IMR-90 (cell line): ENCODE data around the gene EPSTI1. TPM values are rescaled to one million over a fixed set of nuclear protein-coding genes. Genes with fewer than 3 reads are reported as not detected.

Experiments used
- ATAC-seq: fragments of 200-7000 bp; cut with Tn5 transposase; 2 replicates; pipeline ENCODE4 v1.9.1; 2020; ENCODE audit warnings: low read depth, mild to moderate bottlenecking, moderate library complexity
- BruUV-seq: library from RNA; stranded (reverse); fragments of 400-500 nt; replicated peaks from 2 replicates; lab custom pipeline; 2021; lab: Mats Ljungman, UMichigan
- CTCF ChIA-PET: fragments of 300-600 bp; formaldehyde crosslinking; extraction: SDS; loops from one replicate; lab custom pipeline; 2021; ENCODE audit warnings: antibody characterized with exemption; lab: Yijun Ruan, JAX
- POLR2A ChIA-PET: fragments of 300-600 bp; sonication (Branson Sonifier 250); formaldehyde crosslinking; loops from one replicate; lab custom pipeline; 2022; ENCODE audit warnings: antibody characterized with exemption; ENCODE audit not compliant: unreplicated experiment; lab: Charles Lee
- DNase-seq: peaks from one replicate; pipeline ENCODE4 v3.0.0; 2013
- H2AFZ ChIP-seq: replicated peaks from 2 replicates; pipeline ENCODE3; 2013; ENCODE audit warnings: low read length, mild to moderate bottlenecking; ENCODE audit not compliant: poor library complexity
- H2AK5ac ChIP-seq: 2 replicates; pipeline ENCODE4 v1.6.1; 2013; ENCODE audit warnings: low read depth, low read length, inconsistent platforms
- H2AK9ac ChIP-seq: replicated peaks from 2 replicates; pipeline ENCODE3; 2013; ENCODE audit warnings: mild to moderate bottlenecking, low read depth, low read length, moderate library complexity; ENCODE audit not compliant: poor library complexity
- H2BK120ac ChIP-seq: 2 replicates; pipeline ENCODE4 v1.6.1; 2013; ENCODE audit warnings: low read depth, low read length, inconsistent platforms
- H2BK15ac ChIP-seq: 3 replicates; pipeline ENCODE4 v1.6.1; 2013; ENCODE audit warnings: low read depth, low read length, inconsistent platforms
- H2BK20ac ChIP-seq: 2 replicates; pipeline ENCODE4 v1.6.1; 2013; ENCODE audit warnings: low read depth, mild to moderate bottlenecking, inconsistent platforms, low read length, moderate library complexity
- H2BK5ac ChIP-seq: 2 replicates; pipeline ENCODE4 v1.6.1; 2013; ENCODE audit warnings: mild to moderate bottlenecking, low read depth, low read length, inconsistent platforms; ENCODE audit not compliant: poor library complexity, severe bottlenecking
- H3K14ac ChIP-seq: replicated peaks from 2 replicates; pipeline ENCODE4 v1.6.1; 2013; ENCODE audit warnings: low read depth, low read length, inconsistent platforms
- H3K18ac ChIP-seq: 2 replicates; pipeline ENCODE4 v1.6.1; 2013; ENCODE audit warnings: low read depth, low read length, control low read depth
- H3K23ac ChIP-seq: 2 replicates; pipeline ENCODE4 v1.6.1; 2013; ENCODE audit warnings: low read depth, low read length, inconsistent platforms
- H3K27ac ChIP-seq: 2 replicates; pipeline ENCODE4 v1.5.1; 2013; ENCODE audit warnings: mild to moderate bottlenecking, control low read depth, low read length; ENCODE audit not compliant: insufficient read depth
- H3K27me3 ChIP-seq: 2 replicates; pipeline ENCODE4 v1.6.1; 2013; ENCODE audit warnings: low read length; ENCODE audit not compliant: control insufficient read depth, insufficient read depth
- H3K36me3 ChIP-seq: 2 replicates; pipeline ENCODE4 v1.6.1; 2013; ENCODE audit warnings: low read length, mixed read lengths; ENCODE audit not compliant: control insufficient read depth, insufficient read depth
- H3K4ac ChIP-seq: 2 replicates; pipeline ENCODE4 v1.6.1; 2013; ENCODE audit warnings: low read depth, low read length, inconsistent platforms
- H3K4me1 ChIP-seq: 2 replicates; pipeline ENCODE4 v1.6.1; 2013; ENCODE audit warnings: low read length, mixed read lengths; ENCODE audit not compliant: control insufficient read depth, insufficient read depth
- H3K4me2 ChIP-seq: 2 replicates; pipeline ENCODE4 v1.6.1; 2013; ENCODE audit warnings: low read depth, mild to moderate bottlenecking, control low read depth, low read length, moderate library complexity
- H3K4me3 ChIP-seq: 2 replicates; pipeline ENCODE4 v1.5.1; 2013; ENCODE audit warnings: low read depth, mild to moderate bottlenecking, control low read depth, low read length, moderate library complexity; ENCODE audit not compliant: insufficient read depth
- H3K56ac ChIP-seq: 2 replicates; pipeline ENCODE4 v1.6.1; 2013; ENCODE audit warnings: low read length, inconsistent platforms; ENCODE audit not compliant: insufficient read depth; ENCODE audit errors: extremely low read depth
- H3K79me1 ChIP-seq, 2 experiments: 2 replicates each; pipeline ENCODE4 v1.6.1; 2013; ENCODE audit warnings: low read length in 2 of 2, inconsistent platforms in 1 of 2, low read depth in 1 of 2
- H3K9ac ChIP-seq: 2 replicates; pipeline ENCODE4 v1.6.1; 2013; ENCODE audit warnings: low read depth, low read length, control low read depth
- H3K9me1 ChIP-seq: 2 replicates; pipeline ENCODE4 v1.6.1; 2013; ENCODE audit warnings: low read length, inconsistent platforms; ENCODE audit not compliant: insufficient read depth
- H3K9me3 ChIP-seq: 2 replicates; pipeline ENCODE4 v1.6.1; 2013; ENCODE audit warnings: low read length; ENCODE audit not compliant: control insufficient read depth, insufficient read depth
- H4K20me1 ChIP-seq: 2 replicates; pipeline ENCODE4 v1.6.1; 2013; ENCODE audit warnings: low read length, inconsistent platforms; ENCODE audit not compliant: insufficient read depth
- H4K5ac ChIP-seq: 2 replicates; pipeline ENCODE4 v1.6.1; 2013; ENCODE audit warnings: mild to moderate bottlenecking, low read depth, low read length, control low read depth
- H4K8ac ChIP-seq, 2 experiments: 2 replicates each; pipeline ENCODE4 v1.6.1; 2013; ENCODE audit warnings: low read depth in 2 of 2, low read length in 2 of 2, control low read depth in 1 of 2, inconsistent platforms in 1 of 2
- H4K91ac ChIP-seq: 2 replicates; pipeline ENCODE4 v1.6.1; 2013; ENCODE audit warnings: low read depth, low read length, inconsistent platforms; ENCODE audit not compliant: insufficient read depth
- MAFK ChIP-seq: IDR thresholded peaks from 2 replicates; pipeline ENCODE4 v1.6.1; 2012; ENCODE audit warnings: low read depth, low read length, improper control_type of control experiment
- MAZ ChIP-seq: IDR thresholded peaks from 2 replicates; pipeline ENCODE4 v1.6.1; 2012; ENCODE audit warnings: low read depth, mild to moderate bottlenecking, low read length, improper control_type of control experiment, moderate library complexity, borderline replicate concordance
- NFE2L2 ChIP-seq: fragments of 150-350 bp; IDR thresholded peaks from 2 replicates; pipeline ENCODE4 v1.6.1; 2016; ENCODE audit warnings: low read depth, mild to moderate bottlenecking, low read length
- WGBS, 2 experiments: methylation state at CpG; one replicate each; pipeline versions ENCODE4 v1.1.5 to v1.1.7; 2013; ENCODE audit warnings: missing lambda C conversion rate in 2 of 2; ENCODE audit not compliant: insufficient read length in 1 of 2; ENCODE audit errors: extremely low coverage in 2 of 2; 5-methylcytosine and 5-hydroxymethylcytosine counted together
- dilution Hi-C: fragments of 300-500 bp; cut with HindIII; formaldehyde crosslinking; loops from one replicate; pipeline ENCODE4 v1.14.3; 2018; ENCODE audit warnings: low sequenced_read_pairs; ENCODE audit not compliant: unreplicated experiment
- in situ Hi-C: fragments of 300-500 bp; cut with MboI; formaldehyde crosslinking; loops from 3 replicates; pipeline ENCODE4 v1.14.3; 2019; ENCODE audit warnings: low sequenced_read_pairs, inconsistent platforms, mixed read lengths
- intact Hi-C: fragments of 100-400 bp; cut with micrococcal nuclease; formaldehyde crosslinking; loops from 2 replicates; pipeline ENCODE4 v1.10.0; 2022
- polyA plus RNA-seq, 3 experiments: library from polyadenylated mRNA; depleted of rRNA; stranded (reverse); fragments of >200 nt; gene quantifications; 2 replicates each; pipeline ENCODE4 v1.2.3, GENCODE V29; 2012; ENCODE audit warnings: low replicate concordance in 1 of 3
- total RNA-seq: library from RNA; depleted of rRNA; stranded (reverse); fragments of >200 nt; gene quantifications from 2 replicates; pipeline ENCODE4 v1.2.3, GENCODE V29; 2012

The EPSTI1 gene
- total and polyA plus RNA-seq, 2 of the 4 experiments (the other 2 are of a cell fraction), result 0.90 to 1.6 TPM

- Histone ChIP-seq H2BK5ac (no peak overlapping the region), H2AK5ac (no peak overlapping the region), H2BK20ac (no peak overlapping the region), H3K4ac (no peak overlapping the region), H3K9me3 (0 out of 2 replicates have a peak, but pooled peaks cover 1% of the 10 kb centered on the region), H3K18ac (no peak overlapping the region), H2AK9ac (no peak overlapping the region), H2BK120ac (no peak overlapping the region), H2AFZ (no peak overlapping the region), H4K20me1 (no peaks in the 10 kb centered on the region), H3K27me3 (peaks cover 2% of the 10 kb centered on the region; the same call in 1 of the 2 replicates), H3K56ac (no peak overlapping the region), H2BK15ac (no peak overlapping the region), H4K5ac (no peak overlapping the region), H3K9me1 (no peaks in the 10 kb centered on the region), H3K23ac (no peak overlapping the region), H3K9ac (no peak overlapping the region), H3K4me3 (no peak overlapping the region), H4K8ac (no peak overlapping the region), H3K4me2 (no peak overlapping the region), H3K14ac (no peak overlapping the region), H3K79me1 (no peaks in the 10 kb centered on the region), H4K91ac (no peak overlapping the region), H3K4me1 (no peaks in the 10 kb centered on the region; the same call in 1 of the 2 replicates), H3K36me3 (no peaks in the 10 kb centered on the region), H3K27ac (no peak overlapping the region)
- ChIA-PET CTCF (no interaction called here), POLR2A (no interaction called here)
- ATAC-seq (no peak), DNase-seq (no peak)
- no peak for TF ChIP-seq MAZ
- no peak for TF ChIP-seq MAFK
- no peak for TF ChIP-seq NFE2L2
- in situ Hi-C loops (no loop called here), intact Hi-C loops (no loop called here), dilution Hi-C loops (no loop called here)
- no CpG with 5 or more reads among the region's 4 CpGs for WGBS, 2 experiments
- no TSS peak for BruUV-seq
Measured at GRCh38 chr13:42867232-42867631, 124.8 kb downstream of the EPSTI1 start.
